HG02642 (cell line): ENCODE measurements around the gene FBH1.

Experiments
- ATAC-seq: cut with Tn5 transposase; IDR thresholded peaks from one replicate; pipeline ENCODE4 v1.9.1; 2021; ENCODE audit warnings: mild to moderate bottlenecking; ENCODE audit not compliant: unreplicated experiment, poor library complexity

FBH1 gene

DNA sequence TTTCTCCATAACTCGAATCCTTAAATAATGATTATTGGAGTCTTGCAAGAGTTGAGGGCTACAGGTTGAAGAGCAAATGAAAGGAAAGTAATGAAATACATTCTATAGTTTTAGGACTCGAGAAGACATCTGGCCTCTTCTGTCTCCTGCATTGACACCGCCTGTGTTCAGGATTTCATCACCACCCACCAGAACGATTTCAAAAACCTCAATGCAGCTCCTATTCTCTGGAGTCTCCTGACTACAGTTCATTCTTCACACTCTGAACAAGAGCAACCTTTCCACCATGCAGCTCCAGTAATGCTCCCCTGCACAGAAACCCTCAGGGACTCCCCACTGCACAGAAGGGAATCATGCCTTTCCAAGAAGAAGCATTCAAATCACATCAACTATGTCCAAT is 81.8 kb downstream of the FBH1 start:
- no peak for ATAC-seq

DNA sequence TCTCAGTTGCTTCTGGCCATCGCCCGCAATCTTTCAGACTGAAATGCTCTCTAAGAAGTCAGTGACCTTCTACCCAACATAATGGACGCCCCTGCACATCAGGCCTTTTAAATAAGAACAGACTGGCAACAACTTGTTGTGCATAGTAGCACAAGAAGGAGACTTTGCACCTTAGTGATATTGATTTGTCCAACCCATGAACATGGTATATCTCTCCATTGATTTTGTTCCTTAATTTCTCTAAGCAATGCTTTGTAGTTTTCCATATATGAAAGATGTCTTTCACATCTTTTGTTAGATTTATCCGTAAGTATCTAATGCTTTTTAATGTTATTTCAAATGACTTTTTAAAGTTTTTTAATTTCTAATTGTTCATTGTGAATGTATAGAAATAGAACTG is 83.0 kb downstream of the FBH1 start:
- no peak for ATAC-seq

DNA sequence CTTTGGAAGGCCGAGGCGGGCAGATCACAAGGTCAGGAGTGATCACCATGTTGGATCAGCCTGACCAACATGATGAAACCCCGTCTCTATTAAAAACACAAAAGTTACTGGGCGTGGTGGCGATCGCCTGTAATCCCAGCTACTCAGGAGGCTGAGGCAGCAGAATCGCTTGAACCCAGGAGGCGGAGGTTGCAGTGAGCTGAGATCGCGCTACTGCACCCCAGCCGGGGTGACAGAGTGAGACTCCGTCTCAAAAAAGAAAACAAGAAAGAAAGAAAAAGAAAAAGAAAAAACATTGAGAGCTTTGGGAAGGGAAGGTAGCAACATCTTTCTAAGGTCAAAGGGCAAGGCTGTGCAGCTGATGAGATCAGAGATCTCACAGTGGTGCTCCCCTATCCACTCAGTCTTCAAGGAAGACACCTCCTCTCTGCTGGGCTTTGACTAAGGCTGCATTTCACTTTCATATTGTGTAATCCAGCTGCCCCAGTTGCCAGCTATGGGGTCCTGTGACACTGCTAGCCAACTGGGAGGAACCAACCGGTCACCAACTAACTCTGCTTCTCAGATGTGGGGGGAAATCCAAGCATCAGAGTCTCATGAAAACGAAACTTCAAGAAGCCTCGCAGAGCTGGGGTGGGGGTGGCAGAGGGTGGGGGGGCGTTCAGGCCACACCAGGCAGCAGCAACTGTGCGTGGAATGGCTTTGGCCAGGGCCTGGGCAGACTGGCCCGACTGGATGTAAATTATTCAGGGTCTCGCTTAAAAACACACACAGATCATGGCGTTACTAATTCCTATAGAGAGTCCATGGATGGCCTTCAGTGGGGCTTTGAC is 85.8 kb downstream of the FBH1 start:
- ATAC-seq: peak; percentile 53

DNA sequence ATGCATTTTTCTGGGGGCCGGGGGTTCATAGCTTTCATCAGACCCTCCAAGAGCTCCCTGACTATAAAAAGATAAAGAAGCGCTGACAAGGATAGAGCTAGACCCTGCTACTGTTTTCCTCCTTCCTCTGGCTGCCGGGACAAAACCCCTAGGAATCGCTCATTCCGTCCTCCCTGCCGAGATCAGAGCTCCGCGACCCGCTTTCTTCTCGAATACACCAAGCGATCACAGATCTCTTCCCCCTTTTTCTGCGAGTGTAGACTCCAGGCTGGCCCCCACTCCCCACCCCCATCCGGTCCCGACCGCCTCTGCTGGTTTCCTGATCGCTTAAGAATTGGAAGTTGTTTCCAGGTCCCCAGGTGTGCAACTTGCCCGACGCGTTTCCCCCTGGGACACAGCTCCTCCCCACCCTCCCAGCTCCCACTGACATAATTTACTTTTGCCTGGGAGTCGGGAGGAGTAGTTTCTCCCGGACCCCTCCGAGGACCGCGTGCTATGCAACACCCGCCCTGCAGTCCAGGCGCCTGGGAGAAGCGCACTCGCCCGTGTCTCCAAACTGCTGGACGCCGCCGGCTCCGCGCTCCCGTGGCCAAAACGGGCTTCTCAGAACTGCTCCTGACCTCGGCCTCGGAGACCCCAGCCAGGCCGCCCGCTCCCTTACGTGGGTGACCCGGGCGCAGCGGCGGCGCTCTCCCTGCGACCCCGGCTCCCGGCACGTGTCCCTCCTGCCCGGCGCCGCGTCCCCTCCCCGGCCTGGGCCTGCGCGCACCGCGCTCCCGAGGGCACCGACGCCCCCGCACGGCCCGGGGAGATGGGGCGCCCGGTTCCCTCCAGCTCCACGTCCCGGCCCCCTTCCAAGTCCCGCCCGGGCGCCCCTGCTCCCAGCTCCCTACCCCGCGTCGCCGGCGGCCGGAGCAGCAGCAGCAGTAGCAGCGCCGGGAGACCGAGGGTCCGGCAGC is 86.7 kb downstream of the FBH1 start:
- ATAC-seq: peak; percentile 18

DNA sequence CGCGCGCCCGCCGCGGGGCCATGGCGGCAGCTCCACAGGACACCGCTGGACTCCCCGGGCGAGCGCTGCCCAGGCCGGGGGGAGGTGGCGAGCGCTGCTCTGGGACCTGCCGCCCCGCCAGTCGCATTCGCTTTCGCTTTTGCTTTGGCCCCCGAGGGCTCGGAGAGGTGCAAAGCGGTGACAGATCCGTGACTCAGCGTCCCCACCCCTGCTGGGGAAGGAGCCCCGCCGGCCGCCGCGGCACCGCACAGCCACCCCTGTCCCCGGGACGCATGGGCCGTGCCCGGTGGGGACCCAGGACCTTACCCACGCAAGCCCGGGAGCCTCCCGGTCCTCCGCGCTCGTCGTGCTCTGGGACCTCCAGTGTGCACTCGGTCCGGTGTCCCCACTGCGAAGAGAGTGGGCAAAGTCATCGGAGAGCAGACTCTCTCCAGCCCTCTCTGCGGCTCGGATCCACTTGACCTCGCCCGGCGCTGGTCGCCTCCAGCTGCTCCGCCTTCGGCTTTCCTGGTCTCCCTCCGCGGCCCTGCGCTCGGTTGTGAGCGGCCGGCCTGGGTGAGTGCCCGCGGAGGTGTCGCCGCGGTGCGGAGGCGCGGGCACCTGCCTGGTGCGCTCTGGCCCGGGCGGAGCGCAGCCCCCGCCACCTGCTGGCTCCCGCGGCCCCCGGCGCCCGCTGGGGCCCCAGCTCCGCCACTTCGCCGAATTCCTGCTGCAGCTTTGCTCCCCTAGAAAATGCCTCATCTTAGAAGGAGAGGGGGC is 87.6 kb downstream of the FBH1 start, which contains the start of gene IL15RA:
Gene IL15RA (minus strand): TSS at position 73 of the 759 bp plus-strand sequence. CDS start 51 bp downstream, at position 22.
- ATAC-seq: peak; percentile 76

DNA sequence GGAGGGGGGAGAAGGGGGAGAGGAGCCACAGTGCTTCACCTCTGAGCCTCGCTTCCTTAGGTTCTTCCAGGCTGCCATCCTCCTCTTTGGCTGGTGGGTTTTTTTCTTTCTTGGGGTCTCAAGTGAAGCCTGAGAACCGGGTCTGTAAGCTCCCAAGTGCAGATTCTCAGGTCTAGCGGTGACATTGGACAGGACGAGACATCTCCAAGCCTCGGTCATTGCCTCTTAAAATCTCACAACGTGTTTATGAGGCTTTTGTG is 88.1 kb downstream of the FBH1 start:
- ATAC-seq: no peak

DNA sequence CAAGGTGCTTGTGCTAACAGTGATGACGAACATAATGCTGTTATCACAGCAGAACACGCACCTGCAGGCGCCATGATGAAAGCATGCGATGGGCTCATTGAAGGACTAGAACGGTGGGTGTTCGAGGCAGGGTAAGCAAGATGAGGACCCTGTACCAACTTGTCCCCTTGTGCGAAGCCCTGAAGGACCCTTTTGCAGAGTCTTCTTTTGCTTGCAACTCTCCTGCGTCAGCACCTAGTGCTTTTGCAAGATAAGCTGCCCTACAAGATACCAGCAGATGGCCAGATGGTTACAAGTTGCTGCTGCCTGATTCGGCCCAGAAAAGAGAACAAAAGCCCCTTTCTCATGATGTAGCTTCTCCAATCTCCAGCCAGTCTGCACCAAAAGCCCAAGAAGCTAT is 91.5 kb downstream of the FBH1 start:
- no peak for ATAC-seq

DNA sequence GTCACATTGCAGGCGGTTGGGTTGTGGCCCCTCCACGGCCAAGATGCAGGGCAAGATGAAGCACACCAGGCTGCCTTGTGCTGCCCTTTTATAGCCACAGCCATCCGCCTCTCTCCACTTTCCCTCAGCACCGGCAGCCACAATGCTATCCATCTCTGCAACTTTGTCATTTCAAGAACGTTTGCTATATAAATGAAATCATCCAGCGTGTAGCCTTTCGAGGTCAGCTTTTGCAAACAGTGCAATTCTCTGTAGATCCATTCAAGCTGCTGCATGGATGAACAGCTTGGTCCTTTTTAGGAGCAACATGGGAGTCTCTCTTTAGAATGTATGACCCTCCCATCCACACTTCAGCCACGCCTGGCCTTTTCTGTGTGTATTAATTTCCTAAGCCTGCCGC is 93.7 kb downstream of the FBH1 start:
- ATAC-seq: no peak

DNA sequence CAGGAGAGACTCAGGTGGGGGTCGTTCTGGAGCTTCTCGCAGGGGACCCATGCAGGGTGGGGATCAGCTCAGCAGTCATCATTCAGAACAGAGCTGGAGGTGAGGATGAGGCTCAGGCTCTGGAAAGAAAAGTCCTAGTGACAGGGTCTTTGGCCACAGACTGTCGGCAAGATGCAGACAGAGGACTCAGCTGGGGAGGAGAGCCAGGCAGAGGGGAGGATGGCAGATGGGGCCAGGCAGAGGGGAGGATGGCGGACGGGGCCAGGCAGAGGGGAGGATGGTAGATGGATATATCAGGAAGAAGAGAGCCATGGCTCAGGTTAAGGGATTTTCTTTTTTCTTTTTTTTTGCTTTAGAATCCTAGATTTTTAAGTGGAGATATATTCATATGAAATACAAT is 95.0 kb downstream of the FBH1 start:
- no peak for ATAC-seq
